ENCODE data around the gene NELFA.

NELFA gene

GRCh38 chr4:1990676-1991075 is 18.1 kb downstream of the NELFA start:
- no peak for TF ChIP-seq CREB1 (IDR thresholded peaks at IDR 0.05; ENCODE audit: low read depth)

- TF ChIP-seq NFIC (IDR thresholded peaks at IDR 0.05) (no peak), YY1 (IDR thresholded peaks at IDR 0.05; ENCODE audit: low read depth) (no peak)
Observed at GRCh38 chr4:1990348-1990645, 18.5 kb downstream of the NELFA start.

DNA sequence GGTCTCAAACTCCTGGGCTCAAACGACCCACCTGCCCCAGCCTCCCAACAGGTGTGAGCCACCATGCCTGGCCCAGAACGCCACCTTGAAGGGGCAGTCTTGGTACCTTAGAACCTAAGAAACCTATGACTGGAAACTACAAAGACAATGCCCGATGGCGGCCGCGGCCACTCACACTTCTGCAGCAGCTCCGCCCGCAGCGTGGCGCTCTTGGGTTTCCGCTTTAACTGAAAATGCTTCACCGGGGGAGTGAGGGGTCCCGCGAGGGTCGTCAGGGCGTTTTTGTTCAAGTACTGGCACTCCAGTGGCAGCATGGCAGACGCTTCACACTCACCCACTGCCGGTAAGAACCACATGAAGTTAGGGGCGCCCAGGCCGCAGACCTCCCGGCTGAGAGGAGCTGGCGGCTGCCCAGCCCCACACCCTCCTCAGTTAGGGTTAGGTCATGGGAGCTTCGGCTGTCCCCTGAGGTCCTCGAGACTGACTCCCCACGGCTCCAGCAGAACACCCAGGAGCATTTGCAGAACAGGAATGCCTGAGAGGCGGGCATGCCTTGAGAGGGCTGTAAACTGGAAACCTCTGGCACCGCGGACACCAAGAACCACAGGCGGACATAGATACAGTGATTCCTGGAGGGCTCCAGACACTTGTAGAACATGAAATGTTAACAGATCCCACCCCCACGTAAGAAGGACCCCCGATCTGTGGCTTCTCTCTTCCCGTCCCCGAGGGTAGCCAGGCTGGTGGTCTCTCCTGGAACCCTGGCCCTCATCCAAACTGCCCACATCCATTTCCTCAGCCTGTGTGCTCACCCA is 19.0 kb downstream of the NELFA start:
- TF ChIP-seq, protein P1, sequence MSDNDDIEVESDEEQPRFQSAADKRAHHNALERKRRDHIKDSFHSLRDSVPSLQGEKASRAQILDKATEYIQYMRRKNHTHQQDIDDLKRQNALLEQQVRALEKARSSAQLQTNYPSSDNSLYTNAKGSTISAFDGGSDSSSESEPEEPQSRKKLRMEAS (IDR thresholded peaks at IDR 0.05) = no peak
- TF ChIP-seq NFIC (IDR thresholded peaks at IDR 0.05) = no peak

DNA sequence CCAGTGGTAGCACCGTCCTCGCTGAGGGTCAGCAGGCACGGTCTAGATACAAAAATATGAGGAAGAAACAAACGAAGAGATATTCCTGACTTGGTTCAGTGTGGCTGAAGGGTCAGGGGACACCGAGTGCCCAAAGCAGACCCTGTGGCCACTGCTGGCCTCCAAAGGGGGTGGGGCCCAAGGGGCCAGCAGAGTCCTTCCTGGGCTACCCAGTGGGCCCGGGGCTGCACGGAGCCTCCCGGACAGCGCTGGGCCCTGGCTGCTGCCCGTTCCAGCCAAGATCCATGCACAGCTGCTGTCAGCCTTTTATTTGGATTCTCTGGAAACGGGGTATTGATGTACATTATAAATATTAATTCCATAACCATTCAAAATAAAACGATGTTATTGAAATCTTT is 20.4 kb downstream of the NELFA start:
- TF ChIP-seq RAD21 (IDR thresholded peaks at IDR 0.05; ENCODE audit: low read depth) (no peak), EP300 (IDR thresholded peaks at IDR 0.05; ENCODE audit: borderline replicate concordance) (no peak), EGR1 (IDR thresholded peaks at IDR 0.05) (no peak), CEBPB (IDR thresholded peaks at IDR 0.05) (no peak), NFIC (IDR thresholded peaks at IDR 0.05) (no peak), ZBTB7A (IDR thresholded peaks at IDR 0.05; ENCODE audit: low read depth) (no peak), TCF12 (IDR thresholded peaks at IDR 0.05; ENCODE audit: low read depth) (no peak), CREB1 (IDR thresholded peaks at IDR 0.05; ENCODE audit: low read depth) (no peak), TEAD4 (IDR thresholded peaks at IDR 0.05) (no peak)
- TF ChIP-seq, protein P1 (IDR thresholded peaks at IDR 0.05) = no peak
- TF ChIP-seq, protein P2, sequence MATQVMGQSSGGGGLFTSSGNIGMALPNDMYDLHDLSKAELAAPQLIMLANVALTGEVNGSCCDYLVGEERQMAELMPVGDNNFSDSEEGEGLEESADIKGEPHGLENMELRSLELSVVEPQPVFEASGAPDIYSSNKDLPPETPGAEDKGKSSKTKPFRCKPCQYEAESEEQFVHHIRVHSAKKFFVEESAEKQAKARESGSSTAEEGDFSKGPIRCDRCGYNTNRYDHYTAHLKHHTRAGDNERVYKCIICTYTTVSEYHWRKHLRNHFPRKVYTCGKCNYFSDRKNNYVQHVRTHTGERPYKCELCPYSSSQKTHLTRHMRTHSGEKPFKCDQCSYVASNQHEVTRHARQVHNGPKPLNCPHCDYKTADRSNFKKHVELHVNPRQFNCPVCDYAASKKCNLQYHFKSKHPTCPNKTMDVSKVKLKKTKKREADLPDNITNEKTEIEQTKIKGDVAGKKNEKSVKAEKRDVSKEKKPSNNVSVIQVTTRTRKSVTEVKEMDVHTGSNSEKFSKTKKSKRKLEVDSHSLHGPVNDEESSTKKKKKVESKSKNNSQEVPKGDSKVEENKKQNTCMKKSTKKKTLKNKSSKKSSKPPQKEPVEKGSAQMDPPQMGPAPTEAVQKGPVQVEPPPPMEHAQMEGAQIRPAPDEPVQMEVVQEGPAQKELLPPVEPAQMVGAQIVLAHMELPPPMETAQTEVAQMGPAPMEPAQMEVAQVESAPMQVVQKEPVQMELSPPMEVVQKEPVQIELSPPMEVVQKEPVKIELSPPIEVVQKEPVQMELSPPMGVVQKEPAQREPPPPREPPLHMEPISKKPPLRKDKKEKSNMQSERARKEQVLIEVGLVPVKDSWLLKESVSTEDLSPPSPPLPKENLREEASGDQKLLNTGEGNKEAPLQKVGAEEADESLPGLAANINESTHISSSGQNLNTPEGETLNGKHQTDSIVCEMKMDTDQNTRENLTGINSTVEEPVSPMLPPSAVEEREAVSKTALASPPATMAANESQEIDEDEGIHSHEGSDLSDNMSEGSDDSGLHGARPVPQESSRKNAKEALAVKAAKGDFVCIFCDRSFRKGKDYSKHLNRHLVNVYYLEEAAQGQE (IDR thresholded peaks at IDR 0.05; ENCODE audit: low read depth) = no peak

DNA sequence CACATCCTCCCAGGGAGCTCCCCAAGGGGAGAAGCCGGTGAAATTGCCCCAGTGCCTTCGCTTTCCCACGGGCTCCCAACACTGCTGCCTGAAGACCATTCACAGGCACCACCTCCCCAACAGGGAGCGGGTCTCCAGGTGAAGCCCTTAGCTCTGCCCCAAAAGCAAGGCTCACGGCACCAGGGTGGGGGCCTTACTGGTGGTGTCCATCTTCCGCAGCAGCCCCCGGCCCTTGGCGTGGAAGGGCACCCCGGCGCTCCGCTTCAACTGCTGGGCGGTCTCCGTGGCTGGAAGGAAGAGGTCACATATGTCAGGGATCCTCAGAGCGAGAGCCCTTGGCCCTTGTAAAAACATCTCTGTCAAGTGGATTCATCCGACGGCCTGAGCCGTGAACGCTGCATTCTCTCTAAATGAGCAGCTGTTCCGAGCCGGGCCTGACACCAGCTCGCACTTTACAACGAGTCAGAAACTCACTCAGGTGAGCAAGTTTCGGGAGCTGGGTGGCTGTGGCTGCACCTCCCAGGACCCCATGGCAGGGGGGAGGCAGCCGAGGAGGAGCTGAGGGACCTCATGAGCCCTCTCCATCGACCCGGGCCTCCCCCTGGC is 20.9 kb downstream of the NELFA start:
- TF ChIP-seq, protein P1 (IDR thresholded peaks at IDR 0.05) = no peak
- no peak for TF ChIP-seq EGR1 (IDR thresholded peaks at IDR 0.05)
- TF ChIP-seq FOXM1 (IDR thresholded peaks at IDR 0.05; ENCODE audit: borderline replicate concordance, low read depth) = no peak
- TF ChIP-seq RAD21 (IDR thresholded peaks at IDR 0.05; ENCODE audit: low read depth) = no peak

- no peak for TF ChIP-seq CEBPB (IDR thresholded peaks at IDR 0.05)
- TF ChIP-seq TAF1 (IDR thresholded peaks at IDR 0.05; ENCODE audit: low read depth) = no peak
- no peak for TF ChIP-seq TCF12 (IDR thresholded peaks at IDR 0.05; ENCODE audit: low read depth)
Observed at GRCh38 chr4:1987296-1987695, 21.5 kb downstream of the NELFA start.

GRCh38 chr4:1986578-1987210 is 22.1 kb downstream of the NELFA start:
- TF ChIP-seq, protein P1 (IDR thresholded peaks at IDR 0.05) = no peak
- TF ChIP-seq YY1 (IDR thresholded peaks at IDR 0.05; ENCODE audit: low read depth) (no peak), CREB1 (IDR thresholded peaks at IDR 0.05; ENCODE audit: low read depth) (no peak), NFIC (IDR thresholded peaks at IDR 0.05) (no peak), FOXM1 (IDR thresholded peaks at IDR 0.05; ENCODE audit: borderline replicate concordance, low read depth) (no peak), ZBTB7A (IDR thresholded peaks at IDR 0.05; ENCODE audit: low read depth) (no peak), TCF12 (IDR thresholded peaks at IDR 0.05; ENCODE audit: low read depth) (no peak), TAF1 (IDR thresholded peaks at IDR 0.05; ENCODE audit: low read depth) (no peak), RAD21 (IDR thresholded peaks at IDR 0.05; ENCODE audit: low read depth) (no peak), EP300 (IDR thresholded peaks at IDR 0.05; ENCODE audit: borderline replicate concordance) (no peak), CEBPB (IDR thresholded peaks at IDR 0.05) (no peak), TEAD4 (IDR thresholded peaks at IDR 0.05) (no peak), EGR1 (IDR thresholded peaks at IDR 0.05) (no peak)
- TF ChIP-seq, protein P2 (IDR thresholded peaks at IDR 0.05; ENCODE audit: low read depth) = no peak
- TF ChIP-seq, protein P3, sequence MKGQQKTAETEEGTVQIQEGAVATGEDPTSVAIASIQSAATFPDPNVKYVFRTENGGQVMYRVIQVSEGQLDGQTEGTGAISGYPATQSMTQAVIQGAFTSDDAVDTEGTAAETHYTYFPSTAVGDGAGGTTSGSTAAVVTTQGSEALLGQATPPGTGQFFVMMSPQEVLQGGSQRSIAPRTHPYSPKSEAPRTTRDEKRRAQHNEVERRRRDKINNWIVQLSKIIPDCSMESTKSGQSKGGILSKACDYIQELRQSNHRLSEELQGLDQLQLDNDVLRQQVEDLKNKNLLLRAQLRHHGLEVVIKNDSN (IDR thresholded peaks at IDR 0.05) = no peak
